ENCODE measurements around the gene SNAPC3.
"Not testable (repeated sequence)": the region's sequence is repeated elsewhere in the genome, so short reads cannot be mapped to it uniquely, and the experiment has no call there.

GRCh38 chr9:15427702-15428101 is 5.0 kb downstream of the SNAPC3 start:
- TF ChIP-seq, protein P1, sequence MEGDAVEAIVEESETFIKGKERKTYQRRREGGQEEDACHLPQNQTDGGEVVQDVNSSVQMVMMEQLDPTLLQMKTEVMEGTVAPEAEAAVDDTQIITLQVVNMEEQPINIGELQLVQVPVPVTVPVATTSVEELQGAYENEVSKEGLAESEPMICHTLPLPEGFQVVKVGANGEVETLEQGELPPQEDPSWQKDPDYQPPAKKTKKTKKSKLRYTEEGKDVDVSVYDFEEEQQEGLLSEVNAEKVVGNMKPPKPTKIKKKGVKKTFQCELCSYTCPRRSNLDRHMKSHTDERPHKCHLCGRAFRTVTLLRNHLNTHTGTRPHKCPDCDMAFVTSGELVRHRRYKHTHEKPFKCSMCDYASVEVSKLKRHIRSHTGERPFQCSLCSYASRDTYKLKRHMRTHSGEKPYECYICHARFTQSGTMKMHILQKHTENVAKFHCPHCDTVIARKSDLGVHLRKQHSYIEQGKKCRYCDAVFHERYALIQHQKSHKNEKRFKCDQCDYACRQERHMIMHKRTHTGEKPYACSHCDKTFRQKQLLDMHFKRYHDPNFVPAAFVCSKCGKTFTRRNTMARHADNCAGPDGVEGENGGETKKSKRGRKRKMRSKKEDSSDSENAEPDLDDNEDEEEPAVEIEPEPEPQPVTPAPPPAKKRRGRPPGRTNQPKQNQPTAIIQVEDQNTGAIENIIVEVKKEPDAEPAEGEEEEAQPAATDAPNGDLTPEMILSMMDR (IDR thresholded peaks at IDR 0.05 in 8 of 11, conservative IDR thresholded peaks at IDR 0.05 in 3 of 11) = not testable (repeated sequence)
- TF ChIP-seq POLR2A (IDR thresholded peaks at IDR 0.05) = not testable (repeated sequence)
